Activated CD8-positive, alpha-beta memory T cell treated with anti-CD3 and anti-CD28 coated beads, Interleukin-2, amount 10 ng/mL, durations not matched to agents 7 days and 5 days (primary cell): Measurements from ENCODE around the gene CA10. TPM values are rescaled to one million over a fixed set of nuclear protein-coding genes. Genes with fewer than 3 reads are reported as not detected.

Experiments used
- ATAC-seq: fragments of 150-1000 bp; cut with Tn5 transposase; one replicate; pipeline ENCODE4 v1.10.0; 2021; ENCODE audit warnings: moderate library complexity
- CTCF ChIA-PET: fragments of 350-600 bp; sonication (Branson Sonifier 250); formaldehyde crosslinking; loops from one replicate; lab custom pipeline; 2021; ENCODE audit warnings: antibody characterized with exemption; lab: Charles Lee
- DNase-seq: peaks from one replicate; pipeline ENCODE4 v3.0.0-alpha.2; 2020
- H3K27ac Mint-ChIP-seq: one replicate; pipeline ENCODE4 v1.8.0; 2021; ENCODE audit warnings: mild to moderate bottlenecking, mixed read lengths
- H3K27me3 Mint-ChIP-seq: one replicate; pipeline ENCODE4 v1.8.0; 2021; ENCODE audit warnings: mixed read lengths
- H3K36me3 Mint-ChIP-seq: one replicate; pipeline ENCODE4 v1.8.0; 2021; ENCODE audit warnings: mild to moderate bottlenecking, mixed read lengths
- H3K4me1 Mint-ChIP-seq: one replicate; pipeline ENCODE4 v1.8.0; 2021; ENCODE audit warnings: mixed read lengths
- H3K4me3 Mint-ChIP-seq: one replicate; pipeline ENCODE4 v1.8.0; 2021; ENCODE audit warnings: mild to moderate bottlenecking, moderate library complexity, mixed read lengths
- H3K9me3 Mint-ChIP-seq: one replicate; pipeline ENCODE4 v1.8.0; 2022; ENCODE audit warnings: low read depth, mixed read lengths
- total RNA-seq, 2 experiments: library from RNA; stranded (reverse); gene quantifications; one replicate each; pipeline ENCODE4 v1.2.3, GENCODE V29; 2021

CA10 gene
- total RNA-seq, 2 experiments from 2014 or later: 0.09 to 0.30 TPM

- no peaks in the 10 kb centered on the region for H3K36me3 Mint-ChIP-seq
- CTCF ChIA-PET: no interaction called here
- H3K4me3 Mint-ChIP-seq: no peak overlapping the region
- H3K4me1 Mint-ChIP-seq: no peaks in the 10 kb centered on the region
- no peak for ATAC-seq
- H3K9me3 Mint-ChIP-seq: no peaks in the 10 kb centered on the region
- H3K27me3 Mint-ChIP-seq: peaks cover 6% of the 10 kb centered on the region
- no peak overlapping the region for H3K27ac Mint-ChIP-seq
- no peak for DNase-seq
Measured at GRCh38 chr17:51661403-51661802, 497.1 kb downstream of the CA10 start.

DNA sequence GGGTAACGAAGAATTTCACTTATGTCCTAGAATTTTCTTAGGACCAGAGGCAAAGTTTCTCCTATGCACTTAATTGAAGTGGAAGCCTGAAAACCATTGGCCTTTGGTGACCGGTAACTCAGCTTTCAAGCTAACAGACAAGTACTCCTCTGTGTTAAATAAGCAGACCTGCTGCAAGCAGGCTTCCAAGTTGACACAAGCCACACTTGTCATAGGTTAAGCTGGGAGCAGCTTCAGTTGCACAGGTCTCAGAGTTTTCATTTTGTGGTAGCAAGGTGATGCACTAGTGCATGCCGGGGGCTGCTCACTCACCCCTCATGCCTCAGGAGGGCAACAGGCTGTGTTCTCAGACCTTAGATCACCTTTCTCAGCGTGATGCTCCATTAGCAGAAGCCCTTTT lies 498.2 kb downstream of the CA10 start:
- Mint-ChIP-seq H3K36me3 (no peaks in the 10 kb centered on the region), H3K27ac (no peak overlapping the region), H3K9me3 (no peaks in the 10 kb centered on the region), H3K4me1 (no peaks in the 10 kb centered on the region), H3K4me3 (no peak overlapping the region), H3K27me3 (peaks cover 6% of the 10 kb centered on the region)
- CTCF ChIA-PET: no interaction called here
- DNase-seq: no peak
- ATAC-seq: no peak

DNA sequence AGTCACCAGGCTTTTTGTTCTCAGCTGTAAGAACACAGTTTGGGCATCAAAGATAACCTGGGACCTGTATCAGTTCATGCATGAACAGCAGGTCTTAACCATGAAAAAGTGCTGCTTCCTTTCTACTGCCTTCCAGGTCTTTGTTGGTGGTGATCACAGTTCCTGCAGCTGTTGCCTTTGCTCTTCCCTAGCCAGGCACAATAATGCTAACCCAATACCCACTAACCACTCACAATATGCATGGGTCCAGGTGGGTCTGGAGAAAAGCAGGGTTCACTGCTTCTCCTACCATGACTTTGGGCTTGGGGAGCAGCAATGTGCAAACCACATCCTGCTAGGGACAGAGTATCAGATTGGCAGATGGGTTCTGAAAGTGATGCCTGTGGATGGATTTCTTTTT lies 501.3 kb downstream of the CA10 start:
- Mint-ChIP-seq H3K36me3 (no peaks in the 10 kb centered on the region), H3K9me3 (no peaks in the 10 kb centered on the region), H3K27ac (no peak overlapping the region), H3K27me3 (peaks cover 4% of the 10 kb centered on the region), H3K4me3 (no peak overlapping the region), H3K4me1 (no peaks in the 10 kb centered on the region)
- DNase-seq: no peak
- CTCF ChIA-PET: no interaction called here
- no peak for ATAC-seq

- Mint-ChIP-seq H3K4me3 (no peak overlapping the region), H3K4me1 (no peaks in the 10 kb centered on the region), H3K36me3 (no peaks in the 10 kb centered on the region), H3K27me3 (peaks cover 5% of the 10 kb centered on the region), H3K27ac (no peak overlapping the region), H3K9me3 (no peaks in the 10 kb centered on the region)
- no peak for ATAC-seq
- no peak for DNase-seq
- CTCF ChIA-PET: no interaction called here
Measured at GRCh38 chr17:51653878-51654277, 504.6 kb downstream of the CA10 start.

- Mint-ChIP-seq H3K27me3 (peaks cover 5% of the 10 kb centered on the region), H3K4me3 (no peak overlapping the region), H3K36me3 (no peaks in the 10 kb centered on the region), H3K4me1 (no peaks in the 10 kb centered on the region), H3K9me3 (no peaks in the 10 kb centered on the region), H3K27ac (no peak overlapping the region)
- DNase-seq: no peak
- CTCF ChIA-PET: no interaction called here
- no peak for ATAC-seq
Measured at GRCh38 chr17:51652529-51652928, 506.0 kb downstream of the CA10 start.

- no peaks in the 10 kb centered on the region for H3K4me1 Mint-ChIP-seq
Measured at GRCh38 chr17:51651513-51652298, 506.8 kb downstream of the CA10 start.

GRCh38 chr17:51650772-51651171 lies 507.7 kb downstream of the CA10 start:
- CTCF ChIA-PET: no interaction called here
- Mint-ChIP-seq H3K9me3 (no peaks in the 10 kb centered on the region), H3K27ac (no peak overlapping the region), H3K27me3 (peaks cover 5% of the 10 kb centered on the region), H3K4me3 (no peak overlapping the region), H3K4me1 (no peaks in the 10 kb centered on the region), H3K36me3 (no peaks in the 10 kb centered on the region)
- ATAC-seq (no peak), DNase-seq (no peak)

More at GRCh38 chr17:51651513-51652298, 506.8 kb downstream of the CA10 start:
- Mint-ChIP-seq H3K27ac (no peak overlapping the region), H3K36me3 (no peaks in the 10 kb centered on the region), H3K9me3 (no peaks in the 10 kb centered on the region), H3K27me3 (peaks cover 5% of the 10 kb centered on the region), H3K4me3 (no peak overlapping the region)
- ATAC-seq (no peak), DNase-seq (no peak)
- CTCF ChIA-PET: no interaction called here

- no peak for DNase-seq
- no peak for ATAC-seq
- Mint-ChIP-seq H3K9me3 (no peaks in the 10 kb centered on the region), H3K27ac (no peak overlapping the region), H3K4me3 (no peak overlapping the region), H3K4me1 (no peaks in the 10 kb centered on the region), H3K36me3 (no peaks in the 10 kb centered on the region), H3K27me3 (peaks cover 5% of the 10 kb centered on the region)
- CTCF ChIA-PET: no interaction called here
Measured at GRCh38 chr17:51650202-51650601, 508.3 kb downstream of the CA10 start.

DNA sequence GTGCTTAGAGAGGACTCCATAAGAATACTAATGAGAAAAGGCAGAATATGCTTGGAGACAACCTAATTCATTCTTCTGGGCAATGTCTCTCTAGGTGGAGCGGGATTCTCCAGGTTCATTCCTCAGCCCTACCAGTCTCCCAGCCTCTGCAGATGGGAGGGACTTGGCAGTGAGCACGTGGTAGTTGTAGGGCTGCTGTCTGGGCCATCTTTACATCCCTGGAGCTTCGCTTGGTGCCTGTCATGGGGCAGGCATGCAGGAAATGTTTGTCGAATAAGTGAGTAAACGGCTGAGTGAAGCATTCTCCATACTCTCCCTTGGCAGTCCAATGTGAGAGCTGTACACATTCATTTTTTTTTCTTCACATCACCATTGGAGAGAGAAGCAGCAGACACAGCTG lies 510.7 kb downstream of the CA10 start:
- CTCF ChIA-PET: no interaction called here
- no peak overlapping the region for H3K4me3 Mint-ChIP-seq
- H3K9me3 Mint-ChIP-seq: no peaks in the 10 kb centered on the region

GRCh38 chr17:51647067-51647466 lies 511.4 kb downstream of the CA10 start:
- Mint-ChIP-seq H3K9me3 (no peaks in the 10 kb centered on the region), H3K36me3 (no peaks in the 10 kb centered on the region), H3K27me3 (peaks cover 5% of the 10 kb centered on the region), H3K4me3 (no peak overlapping the region), H3K4me1 (no peaks in the 10 kb centered on the region), H3K27ac (no peak overlapping the region)
- ATAC-seq: no peak
- CTCF ChIA-PET: no interaction called here
- DNase-seq: no peak

More for the DNA sequence above, 510.7 kb downstream of the CA10 start:
- Mint-ChIP-seq H3K4me1 (no peaks in the 10 kb centered on the region), H3K27me3 (peaks cover 6% of the 10 kb centered on the region), H3K36me3 (no peaks in the 10 kb centered on the region), H3K27ac (no peak overlapping the region)
- ATAC-seq (no peak), DNase-seq (no peak)

- CTCF ChIA-PET: no interaction called here
Measured at GRCh38 chr17:51646539-51646938, 512.0 kb downstream of the CA10 start.

DNA sequence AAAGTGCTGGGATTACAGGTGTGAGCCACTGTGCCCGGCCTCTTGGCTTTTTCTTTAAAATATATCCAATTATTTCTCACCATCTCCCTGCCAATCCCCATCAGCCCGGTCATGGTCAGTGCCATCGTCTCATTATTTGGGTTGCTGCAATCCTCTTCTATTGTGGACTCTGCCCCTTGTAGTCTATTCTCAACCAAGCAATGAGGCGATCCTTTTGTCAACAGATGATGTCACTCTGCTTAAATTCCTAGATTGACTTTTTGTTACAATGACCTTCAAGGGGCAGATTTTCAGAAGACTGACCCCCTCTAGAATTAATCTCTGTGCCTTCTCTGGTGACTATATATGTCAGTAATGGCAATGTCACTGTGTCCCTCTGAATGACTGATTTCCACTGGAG lies 513.5 kb downstream of the CA10 start:
- no peak overlapping the region for H3K27ac Mint-ChIP-seq

More at GRCh38 chr17:51646539-51646938, 512.0 kb downstream of the CA10 start:
- Mint-ChIP-seq H3K27me3 (peaks cover 7% of the 10 kb centered on the region), H3K4me3 (no peak overlapping the region), H3K4me1 (no peaks in the 10 kb centered on the region), H3K27ac (no peak overlapping the region), H3K36me3 (no peaks in the 10 kb centered on the region), H3K9me3 (no peaks in the 10 kb centered on the region)
- ATAC-seq (no peak), DNase-seq (no peak)

DNA sequence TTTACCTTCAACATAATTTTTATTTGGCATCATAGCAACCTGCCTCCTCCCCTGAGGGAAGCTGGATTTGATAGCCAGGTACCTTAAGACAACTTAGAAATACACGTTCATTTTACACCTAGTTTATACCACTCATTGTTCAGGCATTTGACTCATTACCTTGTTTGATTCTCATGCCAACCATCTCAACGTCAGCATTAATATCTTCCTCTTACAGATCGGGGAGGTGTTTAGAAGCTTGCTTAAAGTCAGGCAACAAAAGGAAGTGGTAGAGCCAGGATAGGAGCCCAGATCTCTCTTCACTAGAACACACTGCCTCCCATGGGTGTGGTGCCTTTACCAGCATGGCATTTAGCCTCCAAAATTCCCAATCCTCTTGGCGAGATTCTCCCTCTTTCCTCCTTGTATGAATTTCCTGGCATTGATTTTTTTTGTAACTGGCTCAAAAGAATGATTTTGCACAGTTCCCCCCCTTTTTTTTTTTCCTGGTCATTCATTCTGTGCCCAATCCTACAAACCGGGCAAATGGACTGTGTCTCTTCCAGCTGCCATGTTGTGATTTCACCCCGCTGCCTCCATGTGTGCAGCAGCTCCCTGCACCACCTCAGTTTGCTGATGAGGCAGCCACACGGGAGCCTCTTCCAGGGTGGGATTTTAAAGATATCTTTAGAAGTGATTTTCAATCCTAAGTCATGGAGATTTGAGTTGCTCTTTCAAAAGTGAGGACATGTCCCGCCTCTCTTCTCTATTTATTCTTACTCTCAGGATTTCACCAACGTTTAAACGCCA lies 514.6 kb downstream of the CA10 start:
- CTCF ChIA-PET: no interaction called here
- no peaks in the 10 kb centered on the region for H3K9me3 Mint-ChIP-seq
- H3K4me3 Mint-ChIP-seq: no peak overlapping the region
- no peaks in the 10 kb centered on the region for H3K36me3 Mint-ChIP-seq
- ATAC-seq (no peak), DNase-seq (no peak)
- H3K4me1 Mint-ChIP-seq: no peaks in the 10 kb centered on the region
- no peak overlapping the region for H3K27ac Mint-ChIP-seq
- peaks cover 11% of the 10 kb centered on the region for H3K27me3 Mint-ChIP-seq

More for the DNA sequence above, 513.5 kb downstream of the CA10 start:
- Mint-ChIP-seq H3K4me3 (no peak overlapping the region), H3K27me3 (peaks cover 8% of the 10 kb centered on the region), H3K4me1 (no peaks in the 10 kb centered on the region), H3K9me3 (no peaks in the 10 kb centered on the region), H3K36me3 (no peaks in the 10 kb centered on the region)
- CTCF ChIA-PET: no interaction called here
- no peak for ATAC-seq
- DNase-seq: no peak

- no peaks in the 10 kb centered on the region for H3K36me3 Mint-ChIP-seq
- H3K9me3 Mint-ChIP-seq: no peaks in the 10 kb centered on the region
- H3K27ac Mint-ChIP-seq: no peak overlapping the region
- H3K4me1 Mint-ChIP-seq: no peaks in the 10 kb centered on the region
- no peak for DNase-seq
- CTCF ChIA-PET: interaction anchor here (1.0 kb wide), 2 partner anchors 11 to 180 kb away, joined by 3 read pairs; no protein-coding TSS in a partner anchor
- H3K27me3 Mint-ChIP-seq: peaks cover 11% of the 10 kb centered on the region
- no peak overlapping the region for H3K4me3 Mint-ChIP-seq
- ATAC-seq: no peak
Measured at GRCh38 chr17:51642029-51642428, 516.5 kb downstream of the CA10 start.
